GM19193 (cell line): Measurements from ENCODE around the gene DIP2B.

ENCODE experiments used
- POLR2A ChIP-seq: IDR thresholded peaks from 4 replicates; pipeline ENCODE4 v1.6.1; 2011; ENCODE audit not compliant: insufficient read depth, insufficient read length; ENCODE audit errors: extremely low read depth

Gene DIP2B

GRCh38 chr12:50609292-50609874 lies 104.6 kb downstream of the DIP2B start:
- no peak for TF ChIP-seq POLR2A

GRCh38 chr12:50610171-50610570 lies 105.4 kb downstream of the DIP2B start:
- TF ChIP-seq POLR2A: no peak

GRCh38 chr12:50611021-50611744 lies 106.4 kb downstream of the DIP2B start:
- no peak for TF ChIP-seq POLR2A

GRCh38 chr12:50612882-50613281 lies 108.1 kb downstream of the DIP2B start:
- TF ChIP-seq POLR2A: no peak

GRCh38 chr12:50613463-50613862 lies 108.7 kb downstream of the DIP2B start:
- TF ChIP-seq POLR2A: no peak

GRCh38 chr12:50614167-50614759 lies 109.5 kb downstream of the DIP2B start:
- no peak for TF ChIP-seq POLR2A

GRCh38 chr12:50615145-50615906 lies 110.5 kb downstream of the DIP2B start:
- TF ChIP-seq POLR2A: no peak

GRCh38 chr12:50615907-50616296 lies 111.1 kb downstream of the DIP2B start:
- TF ChIP-seq POLR2A: no peak

GRCh38 chr12:50617657-50618056 lies 112.9 kb downstream of the DIP2B start:
- TF ChIP-seq POLR2A: no peak

GRCh38 chr12:50618864-50619609 lies 114.3 kb downstream of the DIP2B start:
- no peak for TF ChIP-seq POLR2A

- TF ChIP-seq POLR2A: no peak
These were observed 114.8 kb downstream of the DIP2B start for GRCh38 chr12:50619610-50619958.

- TF ChIP-seq POLR2A: no peak
These were observed 115.6 kb downstream of the DIP2B start for GRCh38 chr12:50620109-50620977.

GRCh38 chr12:50620978-50621360 lies 116.2 kb downstream of the DIP2B start:
- TF ChIP-seq POLR2A: no peak

GRCh38 chr12:50621399-50622300 lies 116.9 kb downstream of the DIP2B start:
- TF ChIP-seq POLR2A: no peak
